Activated CD8-positive, alpha-beta T cell treated with anti-CD3 and anti-CD28 coated beads, Interleukin-2, amount 10 ng/mL, durations not matched to agents 7 days and 5 days (primary cell): Measurements from ENCODE around the gene BANP. TPM values are rescaled to one million over a fixed set of nuclear protein-coding genes. Genes with fewer than 3 reads are reported as not detected.
"Not testable (repeated sequence)": the region's sequence is repeated elsewhere in the genome, so short reads cannot be mapped to it uniquely, and the experiment has no call there.

Source experiments
- ATAC-seq: fragments of 150-1000 bp; cut with Tn5 transposase; one replicate; pipeline ENCODE4 v1.10.0; 2021; ENCODE audit warnings: moderate library complexity
- CTCF ChIA-PET: fragments of 350-600 bp; sonication (Branson Sonifier 250); formaldehyde crosslinking; loops from one replicate; lab custom pipeline; 2021; ENCODE audit warnings: antibody characterized with exemption; lab: Charles Lee
- POLR2A ChIA-PET: fragments of 350-600 bp; sonication (Branson Sonifier 250); formaldehyde crosslinking; loops from one replicate; lab custom pipeline; 2021; ENCODE audit warnings: antibody characterized with exemption; lab: Charles Lee
- DNase-seq: peaks from one replicate; pipeline ENCODE4 v3.0.0-alpha.2; 2020
- H3K27ac Mint-ChIP-seq: one replicate; pipeline ENCODE4 v1.8.0; 2021; ENCODE audit warnings: mild to moderate bottlenecking, mixed read lengths
- H3K27me3 Mint-ChIP-seq: one replicate; pipeline ENCODE4 v1.8.0; 2021; ENCODE audit warnings: low read depth, mixed read lengths
- H3K36me3 Mint-ChIP-seq: one replicate; pipeline ENCODE4 v1.8.0; 2021; ENCODE audit warnings: low read depth, mixed read lengths
- H3K4me1 Mint-ChIP-seq: one replicate; pipeline ENCODE4 v1.8.0; 2021; ENCODE audit warnings: low read depth, mixed read lengths
- H3K4me3 Mint-ChIP-seq: one replicate; pipeline ENCODE4 v1.8.0; 2021; ENCODE audit warnings: mild to moderate bottlenecking, mixed read lengths
- H3K9me3 Mint-ChIP-seq: one replicate; pipeline ENCODE4 v1.8.0; 2022; ENCODE audit warnings: mixed read lengths; ENCODE audit not compliant: insufficient read depth
- total RNA-seq, 2 experiments: library from RNA; stranded (reverse); gene quantifications; one replicate each; pipeline ENCODE4 v1.2.3, GENCODE V29; 2021

The BANP gene
- total RNA-seq, 2 experiments from 2014 or later, result 34.1 to 39.8 TPM

DNA sequence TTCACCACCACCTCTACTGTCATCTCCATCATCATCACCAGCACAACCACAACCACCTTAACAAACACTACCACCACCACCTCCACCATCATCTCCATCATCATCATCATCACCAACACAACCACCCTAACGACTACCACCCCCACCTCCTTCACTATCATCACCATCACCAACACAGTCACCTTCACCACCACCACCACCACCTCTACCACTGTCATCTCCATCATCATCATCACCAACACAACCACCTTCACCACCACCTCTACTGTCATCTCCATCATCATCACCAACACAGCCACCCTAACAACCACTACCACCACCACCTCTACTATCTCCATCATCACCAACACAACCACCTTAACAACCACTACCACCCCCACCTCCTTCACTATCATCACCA, 102.2 kb downstream of the BANP start:
- DNase-seq, CTCF ChIA-PET, ATAC-seq, H3K27ac Mint-ChIP-seq, H3K9me3 Mint-ChIP-seq, H3K4me3 Mint-ChIP-seq, H3K4me1 Mint-ChIP-seq, H3K27me3 Mint-ChIP-seq, POLR2A ChIA-PET: not testable (repeated sequence)
- peaks cover 13% of the 10 kb centered on the region for H3K36me3 Mint-ChIP-seq

DNA sequence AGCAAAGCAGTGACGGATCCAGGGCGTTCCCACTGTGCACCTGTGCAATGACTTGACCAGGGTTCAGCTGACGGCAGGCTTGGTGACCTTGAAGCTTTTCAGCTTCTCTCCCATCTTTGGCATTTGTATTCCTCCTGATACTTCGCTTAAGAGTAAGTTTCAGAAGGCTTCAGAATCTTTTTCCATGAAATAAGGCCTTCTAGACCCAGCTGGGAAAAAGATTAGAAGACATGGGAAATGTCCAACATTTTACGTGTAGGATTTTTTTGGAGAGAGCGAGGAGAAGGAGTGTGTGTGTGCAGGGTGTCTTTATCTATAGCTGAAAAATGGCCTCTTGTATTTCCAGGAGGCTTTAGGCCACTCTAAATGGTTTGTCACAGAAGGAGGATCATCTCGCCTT, 104.1 kb downstream of the BANP start:
- ATAC-seq (no peak), DNase-seq (no peak)
- Mint-ChIP-seq H3K9me3 (no peaks in the 10 kb centered on the region), H3K27ac (no peak overlapping the region), H3K36me3 (peaks cover 6% of the 10 kb centered on the region), H3K27me3 (no peaks in the 10 kb centered on the region), H3K4me3 (no peak overlapping the region), H3K4me1 (no peaks in the 10 kb centered on the region)
- ChIA-PET CTCF (no interaction called here), POLR2A (no interaction called here)

DNA sequence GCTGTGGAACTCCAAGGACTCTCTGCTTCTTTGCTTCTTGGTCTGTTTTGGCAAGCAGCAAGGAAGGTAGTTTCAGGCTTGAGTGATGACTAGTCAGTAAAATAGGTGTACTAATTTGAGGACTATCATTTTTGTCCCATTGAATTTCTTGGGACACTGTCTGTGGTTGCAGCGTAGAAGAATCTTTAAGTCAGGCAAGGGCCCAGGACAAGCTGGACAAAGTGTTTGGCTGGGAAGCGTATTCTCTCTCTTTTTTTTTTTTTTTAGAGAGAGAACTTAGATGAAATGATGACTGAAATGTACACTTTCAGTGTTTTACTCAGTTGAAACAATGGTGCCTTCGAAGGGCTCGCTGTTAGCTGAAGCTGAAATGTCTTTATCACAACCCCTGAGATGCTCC, 105.0 kb downstream of the BANP start:
- Mint-ChIP-seq H3K4me3 (no peak overlapping the region), H3K27ac (no peak overlapping the region), H3K36me3 (peaks cover 5% of the 10 kb centered on the region), H3K9me3 (no peaks in the 10 kb centered on the region), H3K4me1 (no peaks in the 10 kb centered on the region), H3K27me3 (no peaks in the 10 kb centered on the region)
- DNase-seq (no peak), ATAC-seq (no peak)
- POLR2A ChIA-PET, result no interaction called here
- CTCF ChIA-PET, result no interaction called here

DNA sequence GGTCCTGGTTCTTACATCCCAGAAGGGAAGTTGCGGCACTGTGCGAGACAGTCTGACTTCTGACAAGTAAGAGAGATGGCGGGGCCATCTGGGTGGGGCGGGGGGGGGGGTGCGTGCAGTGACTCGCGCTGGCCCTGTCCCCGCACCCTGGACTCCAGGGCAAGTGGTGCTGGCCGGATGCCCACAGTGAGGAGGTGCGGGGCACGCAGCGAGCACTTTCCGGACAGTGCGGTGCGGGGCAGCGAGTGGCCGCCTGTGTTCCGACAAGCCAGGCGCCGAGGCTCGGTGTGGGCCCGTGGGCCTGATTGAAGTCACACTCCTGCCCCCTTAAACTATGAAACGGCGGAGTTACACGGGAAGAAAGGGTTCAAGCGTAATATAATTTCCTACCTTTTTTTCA, 106.4 kb downstream of the BANP start:
- ChIA-PET POLR2A (no interaction called here), CTCF (no interaction called here)
- Mint-ChIP-seq H3K27me3 (no peaks in the 10 kb centered on the region), H3K4me3 (no peak overlapping the region), H3K36me3 (peaks cover 2% of the 10 kb centered on the region), H3K4me1 (no peaks in the 10 kb centered on the region), H3K27ac (no peak overlapping the region), H3K9me3 (no peaks in the 10 kb centered on the region)
- DNase-seq (no peak), ATAC-seq (no peak)

DNA sequence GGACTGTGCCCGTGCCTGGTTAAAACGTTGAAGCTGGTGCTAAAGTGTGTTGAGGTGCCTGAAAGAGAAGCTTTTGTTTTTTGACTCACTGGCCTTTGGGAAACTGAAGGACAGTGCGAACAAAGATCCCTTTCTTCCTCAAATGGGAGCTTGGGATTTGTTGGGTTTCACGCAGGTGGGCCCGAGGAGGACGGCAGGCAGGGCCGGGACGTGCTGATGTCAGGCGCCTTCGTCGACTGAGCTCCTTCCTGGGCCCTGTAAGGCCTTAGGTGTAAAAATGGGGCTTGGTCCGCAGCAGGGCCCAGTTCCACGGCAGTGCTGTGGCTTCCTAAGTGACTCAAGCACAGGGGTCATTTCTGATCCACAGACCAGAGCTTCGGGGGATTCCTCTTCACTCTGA, 106.9 kb downstream of the BANP start:
- Mint-ChIP-seq H3K9me3 (no peaks in the 10 kb centered on the region), H3K27ac (no peak overlapping the region), H3K4me3 (no peak overlapping the region), H3K36me3 (peaks cover 2% of the 10 kb centered on the region), H3K27me3 (no peaks in the 10 kb centered on the region), H3K4me1 (no peaks in the 10 kb centered on the region)
- ChIA-PET CTCF (no interaction called here), POLR2A (no interaction called here)
- ATAC-seq (no peak), DNase-seq (no peak)

DNA sequence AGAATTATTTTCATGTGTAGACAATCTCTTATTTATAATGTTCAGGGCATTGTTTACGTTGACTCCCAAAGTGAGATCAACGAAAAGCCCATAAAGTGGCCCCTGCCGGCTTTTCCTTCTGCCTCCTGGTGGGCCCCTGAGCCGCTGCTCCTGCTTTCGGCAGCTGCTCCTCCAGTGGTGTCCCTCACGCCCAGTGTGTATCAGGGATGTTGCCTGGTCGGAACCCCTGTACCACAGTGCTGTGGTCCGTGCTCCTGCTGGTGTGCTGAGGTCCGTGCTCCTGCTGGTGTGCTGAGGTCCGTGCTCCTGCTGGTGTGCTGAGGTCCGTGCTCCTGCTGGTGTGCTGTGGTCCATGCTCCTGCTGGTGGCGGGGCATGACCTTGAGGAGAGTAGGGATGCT, 107.6 kb downstream of the BANP start:
- Mint-ChIP-seq H3K27me3 (no peaks in the 10 kb centered on the region), H3K27ac (no peak overlapping the region), H3K9me3 (no peaks in the 10 kb centered on the region), H3K4me1 (no peaks in the 10 kb centered on the region), H3K4me3 (no peak overlapping the region), H3K36me3 (peaks cover 2% of the 10 kb centered on the region)
- ATAC-seq, result no peak
- POLR2A ChIA-PET, result no interaction called here
- CTCF ChIA-PET, result no interaction called here
- no peak for DNase-seq

DNA sequence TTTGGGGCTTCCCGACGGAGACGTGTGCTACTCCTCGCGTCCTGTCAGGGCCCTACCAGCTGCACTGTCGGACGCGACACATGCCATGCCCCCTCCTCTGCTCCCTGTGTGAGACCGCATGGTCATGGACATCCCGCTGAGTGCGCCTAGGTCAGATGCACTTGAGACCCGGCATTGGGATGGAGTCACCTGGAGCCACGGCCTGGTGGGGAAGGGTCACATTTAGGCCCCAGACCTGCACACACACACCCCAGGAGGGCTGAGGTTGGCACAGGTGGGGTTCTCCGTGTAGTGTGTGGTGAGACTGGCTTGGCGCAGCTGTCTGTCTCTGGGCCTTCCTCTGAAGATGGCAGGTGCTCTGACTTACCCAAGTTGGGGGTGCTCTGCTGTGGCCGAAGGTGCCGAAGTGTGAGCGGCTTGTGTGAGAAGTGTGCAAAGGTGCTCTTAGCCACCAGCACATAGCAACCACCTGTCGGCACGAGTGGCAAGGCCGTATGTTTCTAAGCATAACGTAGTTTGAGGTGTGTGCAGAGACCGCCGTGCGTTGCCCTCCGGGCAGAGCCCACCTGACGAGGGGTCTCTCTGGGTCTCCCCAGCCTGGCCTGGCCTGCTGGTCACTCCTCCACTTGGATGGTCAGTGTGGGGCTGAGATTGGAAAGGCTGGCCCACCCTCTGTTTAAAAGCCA, 108.6 kb downstream of the BANP start:
- Mint-ChIP-seq H3K4me3 (no peak overlapping the region), H3K4me1 (no peaks in the 10 kb centered on the region), H3K27me3 (no peaks in the 10 kb centered on the region), H3K36me3 (peaks cover 2% of the 10 kb centered on the region), H3K9me3 (no peaks in the 10 kb centered on the region), H3K27ac (no peak overlapping the region)
- no peak for DNase-seq
- ChIA-PET CTCF (no interaction called here), POLR2A (no interaction called here)
- ATAC-seq, result no peak

DNA sequence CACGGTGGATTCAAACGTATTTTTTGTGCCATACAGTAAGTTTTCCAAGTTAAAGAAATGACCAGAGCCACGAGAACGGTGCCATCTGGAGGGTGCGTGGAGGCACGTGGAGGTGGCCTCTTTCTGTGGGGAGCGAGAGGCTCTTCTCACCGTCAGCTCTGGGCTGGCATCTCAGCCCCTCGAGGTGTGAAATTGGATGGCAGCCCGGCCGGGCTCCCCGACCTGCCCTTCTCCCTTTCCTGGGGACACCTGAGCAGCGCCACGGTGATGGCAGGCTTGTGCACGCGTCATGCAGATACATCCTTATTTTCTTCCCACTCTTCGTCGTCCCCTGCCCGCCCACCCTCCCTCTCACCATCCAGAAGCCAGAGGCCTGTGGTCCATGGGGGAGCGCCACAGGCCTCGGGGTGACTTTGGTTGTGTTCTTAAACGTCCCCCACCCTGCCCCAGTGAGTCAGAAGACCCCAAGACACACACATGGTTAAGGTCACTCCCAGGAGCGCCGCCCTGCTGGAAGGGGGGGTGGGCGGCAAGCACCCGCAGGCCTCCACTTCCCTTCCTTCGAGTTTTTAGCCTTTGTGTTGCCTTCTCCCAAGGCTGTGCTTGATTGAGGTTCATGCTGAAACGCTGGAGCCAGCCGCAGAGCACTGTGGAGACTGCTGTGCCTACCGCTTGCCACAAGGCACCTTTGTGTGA, 109.4 kb downstream of the BANP start:
- no peaks in the 10 kb centered on the region for H3K36me3 Mint-ChIP-seq
- H3K27ac Mint-ChIP-seq, result no peak overlapping the region
- ATAC-seq (no peak), DNase-seq (no peak)
- no peaks in the 10 kb centered on the region for H3K4me1 Mint-ChIP-seq
- ChIA-PET CTCF (no interaction called here), POLR2A (no interaction called here)
- no peaks in the 10 kb centered on the region for H3K27me3 Mint-ChIP-seq
- no peak overlapping the region for H3K4me3 Mint-ChIP-seq
- no peaks in the 10 kb centered on the region for H3K9me3 Mint-ChIP-seq

DNA sequence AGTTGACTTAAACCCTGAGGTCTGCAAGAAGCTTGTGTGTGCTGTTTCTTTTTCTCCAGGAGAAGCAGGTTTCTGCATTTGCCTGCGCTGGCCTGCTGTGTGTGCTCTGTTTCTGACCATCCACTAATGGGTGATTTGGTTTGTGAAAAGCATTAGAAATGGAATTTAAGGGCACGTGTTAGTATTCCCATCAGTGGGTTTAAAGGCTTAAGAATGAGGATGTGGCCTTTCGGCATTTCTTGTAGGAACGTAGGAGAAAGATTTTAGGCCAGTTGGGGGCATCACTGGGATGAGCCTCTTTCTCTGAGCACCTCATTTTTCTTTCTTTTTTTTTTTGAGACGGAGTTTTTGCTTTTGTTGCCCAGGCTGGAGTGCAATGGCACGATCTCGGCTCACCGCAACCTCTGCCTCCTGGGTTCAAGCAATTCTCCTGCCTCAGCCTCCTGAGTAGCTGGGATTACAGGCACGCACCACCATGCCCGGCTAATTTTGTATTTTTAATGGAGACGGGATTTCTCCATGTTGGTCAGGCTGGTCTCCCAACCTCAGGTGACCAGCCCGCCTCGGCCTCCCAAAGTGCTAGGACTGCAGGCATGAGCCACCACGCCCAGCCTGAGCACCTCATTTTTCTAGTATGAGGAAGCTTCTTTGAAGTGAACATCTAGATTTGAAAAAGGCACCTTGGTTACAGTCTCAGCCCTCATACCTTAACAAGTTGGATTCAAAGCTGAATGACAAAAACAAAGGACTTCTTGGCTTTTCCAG, 110.3 kb downstream of the BANP start:
- DNase-seq, result no peak
- no peak for ATAC-seq
- Mint-ChIP-seq H3K36me3 (no peaks in the 10 kb centered on the region), H3K9me3 (no peaks in the 10 kb centered on the region), H3K4me3 (no peak overlapping the region), H3K27ac (no peak overlapping the region), H3K27me3 (no peaks in the 10 kb centered on the region), H3K4me1 (no peaks in the 10 kb centered on the region)
- ChIA-PET POLR2A (no interaction called here), CTCF (no interaction called here)

DNA sequence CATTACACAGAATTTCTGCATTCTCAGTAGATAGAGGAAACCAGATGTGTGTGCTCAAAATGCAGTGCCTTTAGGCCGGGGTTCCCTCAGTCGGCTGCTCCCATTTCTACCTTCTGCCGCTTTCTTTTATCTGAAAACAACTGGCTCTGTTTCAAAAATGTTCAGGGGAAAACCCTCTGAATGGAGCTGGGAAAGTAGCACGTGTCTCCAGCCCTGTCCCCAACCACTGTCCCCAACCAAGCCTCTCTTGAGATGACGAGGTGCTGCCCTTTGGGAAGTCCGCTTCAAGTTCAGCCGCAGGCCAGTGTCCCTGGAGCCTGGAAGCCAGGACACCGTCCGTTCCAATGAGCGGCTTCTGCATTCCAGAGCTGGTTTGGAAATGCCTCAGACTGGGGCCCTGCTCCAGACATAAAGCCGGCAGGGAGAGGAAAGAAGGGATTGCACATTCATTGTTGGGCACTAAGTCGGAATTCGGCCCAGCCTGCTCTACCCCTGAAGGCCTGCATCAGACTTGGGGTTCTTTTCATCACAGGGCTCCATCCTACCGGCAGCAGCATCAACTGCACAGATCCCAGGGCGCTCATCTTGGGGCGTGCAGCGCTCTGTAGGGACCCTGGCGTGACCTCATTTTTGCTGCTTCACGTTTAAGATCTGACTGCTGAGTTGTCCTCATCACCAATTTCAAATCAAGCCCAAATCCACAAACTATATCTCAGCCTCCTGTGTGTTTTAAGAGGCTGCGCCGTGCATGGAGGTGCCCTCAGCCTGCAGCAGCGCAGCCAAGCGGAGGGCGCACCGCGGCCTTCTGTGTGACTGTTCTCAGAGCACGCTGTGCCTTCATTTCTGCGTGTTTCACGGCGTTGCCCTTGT, 111.3 kb downstream of the BANP start:
- no peak overlapping the region for H3K27ac Mint-ChIP-seq
- POLR2A ChIA-PET, result no interaction called here
- H3K4me3 Mint-ChIP-seq, result no peak overlapping the region
- no peaks in the 10 kb centered on the region for H3K27me3 Mint-ChIP-seq
- DNase-seq (no peak), ATAC-seq (no peak)
- H3K4me1 Mint-ChIP-seq, result no peaks in the 10 kb centered on the region
- no peaks in the 10 kb centered on the region for H3K9me3 Mint-ChIP-seq
- no peaks in the 10 kb centered on the region for H3K36me3 Mint-ChIP-seq
- CTCF ChIA-PET, result no interaction called here

DNA sequence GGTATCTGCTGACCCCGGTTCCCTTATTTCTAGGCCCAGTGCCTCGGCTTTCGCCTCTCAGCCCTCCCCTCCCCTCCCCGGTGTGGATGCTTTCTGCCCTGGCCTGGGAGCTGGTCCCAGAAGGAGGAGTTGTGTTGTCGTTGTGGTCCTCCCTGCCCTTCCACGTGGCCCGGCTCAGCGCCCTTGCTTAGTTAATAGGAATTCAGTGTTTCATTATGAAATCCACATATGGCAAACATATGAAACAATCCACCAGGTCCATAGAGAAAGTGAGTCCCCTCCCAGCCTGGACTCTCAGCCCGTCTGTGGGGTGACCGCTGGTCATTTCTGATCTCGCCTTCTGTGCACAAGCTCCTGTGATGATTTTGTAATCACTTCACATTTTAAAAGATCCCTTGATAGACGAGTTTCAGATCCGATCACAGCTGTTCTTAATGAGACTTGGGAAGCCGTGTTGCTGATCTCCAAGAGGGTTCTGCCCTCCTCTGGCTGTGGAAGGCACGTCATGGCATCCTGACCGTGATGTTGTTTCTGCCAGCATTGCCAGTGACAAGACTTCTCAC, 112.1 kb downstream of the BANP start:
- no peaks in the 10 kb centered on the region for H3K4me1 Mint-ChIP-seq
- H3K36me3 Mint-ChIP-seq, result no peaks in the 10 kb centered on the region
- ATAC-seq, result no peak
- no peaks in the 10 kb centered on the region for H3K9me3 Mint-ChIP-seq
- no peak overlapping the region for H3K27ac Mint-ChIP-seq
- POLR2A ChIA-PET, result no interaction called here
- no peak for DNase-seq
- H3K4me3 Mint-ChIP-seq, result no peak overlapping the region
- CTCF ChIA-PET, result no interaction called here
- no peaks in the 10 kb centered on the region for H3K27me3 Mint-ChIP-seq
